Suprapubic skin (tissue), 4 donors: ENCODE data around the gene E2F4. TPM values are rescaled to one million over a fixed set of nuclear protein-coding genes. Genes with fewer than 3 reads are reported as not detected.

ENCODE experiments used
- DNase-seq, 2 donors: peaks; one replicate each; pipeline ENCODE4 v3.0.0-alpha.2; 2019; ENCODE audit warnings: low spot score in 2 of 2
- H3K27ac ChIP-seq: fragments of 200-600 bp; sonication (generic); one replicate; pipeline ENCODE4 v1.5.1; 2019
- H3K27me3 ChIP-seq: fragments of 200-600 bp; sonication (generic); one replicate; pipeline ENCODE4 v1.5.1; 2019
- H3K36me3 ChIP-seq: fragments of 200-600 bp; sonication (generic); one replicate; pipeline ENCODE4 v1.5.1; 2019
- H3K4me1 ChIP-seq: fragments of 200-600 bp; sonication (generic); one replicate; pipeline ENCODE4 v1.5.1; 2019
- H3K4me3 ChIP-seq: fragments of 200-600 bp; sonication (generic); one replicate; pipeline ENCODE4 v1.5.1; 2019; ENCODE audit warnings: mild to moderate bottlenecking
- H3K9me3 ChIP-seq: fragments of 200-600 bp; sonication (generic); one replicate; pipeline ENCODE4 v1.5.1; 2019
- EP300 ChIP-seq: sonication (generic); formaldehyde crosslinking; IDR thresholded peaks from one replicate; pipeline ENCODE4 v1.6.1; 2017; ENCODE audit warnings: antibody characterized with exemption
- POLR2A ChIP-seq, 2 donors: fragments of 450-650 bp; IDR thresholded peaks; one replicate each; pipeline ENCODE4 v1.6.1; 2017; ENCODE audit warnings: antibody characterized with exemption in 2 of 2, mild to moderate bottlenecking in 2 of 2, moderate library complexity in 2 of 2
- POLR2AphosphoS5 ChIP-seq, 3 donors: sonication (generic); formaldehyde crosslinking; IDR thresholded peaks; one replicate each; pipeline ENCODE4 v1.6.1; 2017; ENCODE audit warnings: antibody characterized with exemption in 3 of 3
- WGBS: methylation state at CpG from one replicate; pipeline ENCODE4 v1.1.5; 2018; 5-methylcytosine and 5-hydroxymethylcytosine counted together
- total RNA-seq, 4 donors: library from RNA; depleted of rRNA; stranded (reverse); fragments of >200 nt; gene quantifications; one replicate each; pipeline ENCODE4 v1.1.0, GENCODE V29; 2016
- TF ChIP-seq, protein P1 (sequence below), 2 donors: fragments of 200-600 bp in 1 of 2; fragments of 450-650 bp in 1 of 2; sonication (generic) in 1 of 2; IDR thresholded peaks; one replicate each; pipeline ENCODE4 v1.5.1; 2016 to 2019; ENCODE audit warnings: antibody characterized with exemption in 2 of 2, mild to moderate bottlenecking in 1 of 2, moderate library complexity in 1 of 2

The E2F4 gene
- total RNA-seq, 4 donors from 2014 or later = 92.6 to 106 (median 96.8) TPM

- peak in 1 of 2 donors; percentile 74 for DNase-seq
- peaks cover 31% of the 10 kb centered on the region for H3K4me1 ChIP-seq
- TF ChIP-seq POLR2AphosphoS5 (IDR thresholded peaks at IDR 0.05) (peak in 1 of 3 donors; percentile 17), POLR2A (IDR thresholded peaks at IDR 0.05) (no peak)
- TF ChIP-seq, protein P1, sequence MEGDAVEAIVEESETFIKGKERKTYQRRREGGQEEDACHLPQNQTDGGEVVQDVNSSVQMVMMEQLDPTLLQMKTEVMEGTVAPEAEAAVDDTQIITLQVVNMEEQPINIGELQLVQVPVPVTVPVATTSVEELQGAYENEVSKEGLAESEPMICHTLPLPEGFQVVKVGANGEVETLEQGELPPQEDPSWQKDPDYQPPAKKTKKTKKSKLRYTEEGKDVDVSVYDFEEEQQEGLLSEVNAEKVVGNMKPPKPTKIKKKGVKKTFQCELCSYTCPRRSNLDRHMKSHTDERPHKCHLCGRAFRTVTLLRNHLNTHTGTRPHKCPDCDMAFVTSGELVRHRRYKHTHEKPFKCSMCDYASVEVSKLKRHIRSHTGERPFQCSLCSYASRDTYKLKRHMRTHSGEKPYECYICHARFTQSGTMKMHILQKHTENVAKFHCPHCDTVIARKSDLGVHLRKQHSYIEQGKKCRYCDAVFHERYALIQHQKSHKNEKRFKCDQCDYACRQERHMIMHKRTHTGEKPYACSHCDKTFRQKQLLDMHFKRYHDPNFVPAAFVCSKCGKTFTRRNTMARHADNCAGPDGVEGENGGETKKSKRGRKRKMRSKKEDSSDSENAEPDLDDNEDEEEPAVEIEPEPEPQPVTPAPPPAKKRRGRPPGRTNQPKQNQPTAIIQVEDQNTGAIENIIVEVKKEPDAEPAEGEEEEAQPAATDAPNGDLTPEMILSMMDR (IDR thresholded peaks at IDR 0.05) = peak in 1 of 2 donors; percentile 15
- H3K9me3 ChIP-seq = no peaks in the 10 kb centered on the region
- peak overlapping the region; percentile 61 for H3K4me3 ChIP-seq
- H3K36me3 ChIP-seq = peaks cover 32% of the 10 kb centered on the region
- no peaks in the 10 kb centered on the region for H3K27me3 ChIP-seq
- WGBS = 8% methylated on average over 70 of the region's 94 CpGs
- H3K27ac ChIP-seq = peak overlapping the region; percentile 80
These were observed 41.7 kb upstream of the E2F4 start for GRCh38 chr16:67150047-67150832.

DNA sequence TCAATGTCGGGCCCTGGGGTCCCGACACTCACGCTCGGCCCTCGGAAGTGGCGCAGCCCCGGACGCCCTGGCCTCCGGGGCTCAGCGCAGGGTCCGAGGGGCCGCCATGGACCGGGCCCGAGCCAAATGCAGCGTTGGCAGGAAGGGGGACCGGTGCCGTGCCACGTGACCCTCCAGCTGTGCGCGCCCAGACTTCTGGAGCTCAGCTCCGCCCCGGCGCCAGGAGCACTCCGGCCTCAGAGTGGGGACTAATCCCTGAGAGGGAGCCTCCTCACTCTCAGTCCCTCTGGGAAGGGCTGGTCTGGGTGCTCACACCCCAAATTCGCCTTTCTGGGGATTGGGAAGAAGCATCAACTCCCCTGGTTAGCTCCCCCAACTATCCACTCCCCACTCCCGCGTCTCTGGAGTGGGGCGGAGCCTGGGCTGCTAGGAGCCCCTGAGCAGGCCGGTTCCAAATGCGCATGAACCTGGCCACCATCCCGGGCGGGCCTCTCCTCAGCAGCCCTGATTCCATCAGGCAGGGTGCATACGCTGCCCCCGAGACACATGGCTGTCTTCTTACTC is 41.0 kb upstream of the E2F4 start, which contains the start of gene B3GNT9:
TSS of gene B3GNT9 (minus strand) at position 166 of the 564 bp plus-strand sequence. CDS start 513 bp downstream, outside the sequence.
- Histone ChIP-seq H3K36me3 (peaks cover 25% of the 10 kb centered on the region), H3K9me3 (no peaks in the 10 kb centered on the region), H3K4me1 (peaks cover 38% of the 10 kb centered on the region), H3K4me3 (peak within 1 kb of the TSS; percentile 61), H3K27me3 (no peaks in the 10 kb centered on the region), H3K27ac (peak within 1 kb of the TSS; percentile 80)
- no peak for TF ChIP-seq EP300
- TF ChIP-seq, protein P1 (IDR thresholded peaks at IDR 0.05) = no peak
- TF ChIP-seq POLR2AphosphoS5 (IDR thresholded peaks at IDR 0.05) = no peak
- TF ChIP-seq POLR2A (IDR thresholded peaks at IDR 0.05) = no peak
- peak in 1 of 2 donors; percentile 81 for DNase-seq
- 0% methylated on average over 10 of the region's 34 CpGs for WGBS

DNA sequence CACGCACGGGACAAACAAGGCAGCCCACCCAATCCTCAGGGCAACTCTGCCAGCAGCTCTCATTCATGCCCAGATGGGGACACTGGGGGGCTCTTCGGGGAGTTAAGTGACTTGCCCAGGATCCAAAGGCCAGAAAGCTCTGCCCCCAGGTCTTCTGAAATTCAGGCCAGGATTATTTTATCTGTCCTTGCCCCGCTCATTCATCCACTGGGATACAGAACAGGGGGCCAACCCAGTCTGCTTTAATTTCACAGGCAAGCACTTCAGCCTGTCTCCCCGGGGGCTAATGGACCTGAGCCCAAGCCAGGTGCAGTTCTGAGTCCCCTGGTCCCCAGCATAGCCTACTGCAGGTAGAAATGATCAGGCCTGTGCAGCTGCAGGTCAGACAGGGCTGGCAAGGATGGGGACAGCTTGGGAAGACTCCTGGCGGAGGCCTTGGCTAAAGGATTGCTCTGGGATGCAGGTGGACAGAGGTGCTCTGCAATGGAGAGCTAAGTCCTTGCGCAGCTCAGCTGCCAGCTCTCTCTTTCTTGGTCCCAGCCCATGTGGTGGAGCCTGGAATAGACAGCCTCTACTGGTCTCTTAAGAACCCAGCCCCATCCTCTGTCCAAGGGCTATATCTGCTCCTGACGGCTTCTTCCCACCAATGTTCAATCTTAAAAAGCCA is 40.4 kb upstream of the E2F4 start:
- DNase-seq = peak in 1 of 2 donors; percentile 57
- H3K36me3 ChIP-seq = peaks cover 19% of the 10 kb centered on the region
- H3K4me1 ChIP-seq = peaks cover 42% of the 10 kb centered on the region
- no peaks in the 10 kb centered on the region for H3K27me3 ChIP-seq
- H3K4me3 ChIP-seq = peak overlapping the region; percentile 61
- H3K27ac ChIP-seq = peak overlapping the region; percentile 80
- 48% methylated on average over 6 of the region's 8 CpGs for WGBS
- H3K9me3 ChIP-seq = no peaks in the 10 kb centered on the region
- TF ChIP-seq POLR2AphosphoS5 (IDR thresholded peaks at IDR 0.05) (no peak), POLR2A (IDR thresholded peaks at IDR 0.05) (no peak), EP300 (no peak)
- TF ChIP-seq, protein P1 (IDR thresholded peaks at IDR 0.05) = no peak

GRCh38 chr16:67154578-67155294 is 37.2 kb upstream of the E2F4 start:
- H3K4me3 ChIP-seq = peak overlapping the region; percentile 33
- H3K4me1 ChIP-seq = peaks cover 53% of the 10 kb centered on the region

More at GRCh38 chr16:67154578-67155294, 37.2 kb upstream of the E2F4 start:
- no peaks in the 10 kb centered on the region for H3K36me3 ChIP-seq
- peak in 1 of 2 donors; percentile 69 for DNase-seq
- H3K27ac ChIP-seq = no peak overlapping the region
- H3K27me3 ChIP-seq = no peaks in the 10 kb centered on the region
- WGBS = 70% methylated on average over 2 of the region's 61 CpGs
- TF ChIP-seq EP300 (no peak), POLR2A (IDR thresholded peaks at IDR 0.05) (no peak), POLR2AphosphoS5 (IDR thresholded peaks at IDR 0.05) (no peak)
- TF ChIP-seq, protein P1 (IDR thresholded peaks at IDR 0.05) = no peak
- no peaks in the 10 kb centered on the region for H3K9me3 ChIP-seq
